Smooth muscle cell of the coronary artery (primary cell): Measurements from ENCODE around the gene ARHGEF11. TPM values are rescaled to one million over a fixed set of nuclear protein-coding genes. Genes with fewer than 3 reads are reported as not detected.

ENCODE experiments used
- total RNA-seq: library from RNA; depleted of rRNA; stranded (reverse); fragments of >200 nt; gene quantifications from 2 replicates; pipeline ENCODE4 v1.2.3, GENCODE V29; 2014; ENCODE audit warnings: low replicate concordance

Gene ARHGEF11
- 19.8 and 24.9 TPM in 2 replicates for total RNA-seq

GRCh38 chr1:157045250-157046218, at the start of gene ARHGEF11:
Gene ARHGEF11 (minus strand): TSS chr1:157045742. CDS start chr1:157044330, 1,412 bp downstream.

DNA sequence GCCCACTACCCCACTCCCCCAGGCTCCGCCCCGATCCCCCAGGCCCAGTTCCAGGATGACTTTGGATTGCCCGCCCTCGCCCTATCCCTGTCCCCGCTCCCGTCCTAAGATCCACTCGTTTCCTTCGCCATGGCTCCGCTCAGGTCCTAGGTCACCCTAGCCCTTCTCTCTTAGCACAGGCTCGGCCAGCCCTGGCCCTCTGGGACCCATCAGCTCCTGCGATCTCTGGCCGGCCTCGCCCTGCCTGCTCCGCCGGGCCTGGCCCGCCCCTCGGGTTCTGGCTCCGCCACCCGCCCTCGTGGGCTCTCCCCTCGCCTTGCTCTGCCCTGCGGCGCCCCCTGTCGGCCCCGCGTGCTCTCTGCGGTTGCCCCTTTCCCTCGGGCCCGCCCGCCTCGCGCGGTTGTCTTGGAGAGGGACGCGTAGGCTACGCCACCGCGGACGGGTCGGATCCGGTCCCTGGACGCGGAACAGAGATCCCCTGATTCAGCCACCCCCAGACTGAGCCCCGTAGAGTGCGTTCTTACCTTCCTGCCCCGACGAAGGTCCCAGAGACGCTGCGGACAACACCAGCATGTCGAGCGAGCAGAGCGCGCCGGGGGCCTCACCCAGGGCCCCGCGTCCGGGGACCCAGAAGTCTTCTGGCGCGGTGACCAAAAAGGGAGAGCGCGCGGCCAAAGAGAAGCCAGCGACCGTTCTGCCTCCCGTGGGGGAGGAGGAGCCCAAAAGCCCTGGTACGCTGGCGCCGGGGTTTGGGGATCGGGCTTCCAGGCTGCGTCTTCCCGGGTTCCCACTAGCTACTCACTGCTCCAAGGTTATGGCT, 125.1 kb downstream of the ARHGEF11 start, which contains the start of gene LRRC71:
Gene LRRC71 (plus strand): TSS at position 400 of the 820 bp plus-strand sequence. CDS start 172 bp downstream, at position 572.

DNA sequence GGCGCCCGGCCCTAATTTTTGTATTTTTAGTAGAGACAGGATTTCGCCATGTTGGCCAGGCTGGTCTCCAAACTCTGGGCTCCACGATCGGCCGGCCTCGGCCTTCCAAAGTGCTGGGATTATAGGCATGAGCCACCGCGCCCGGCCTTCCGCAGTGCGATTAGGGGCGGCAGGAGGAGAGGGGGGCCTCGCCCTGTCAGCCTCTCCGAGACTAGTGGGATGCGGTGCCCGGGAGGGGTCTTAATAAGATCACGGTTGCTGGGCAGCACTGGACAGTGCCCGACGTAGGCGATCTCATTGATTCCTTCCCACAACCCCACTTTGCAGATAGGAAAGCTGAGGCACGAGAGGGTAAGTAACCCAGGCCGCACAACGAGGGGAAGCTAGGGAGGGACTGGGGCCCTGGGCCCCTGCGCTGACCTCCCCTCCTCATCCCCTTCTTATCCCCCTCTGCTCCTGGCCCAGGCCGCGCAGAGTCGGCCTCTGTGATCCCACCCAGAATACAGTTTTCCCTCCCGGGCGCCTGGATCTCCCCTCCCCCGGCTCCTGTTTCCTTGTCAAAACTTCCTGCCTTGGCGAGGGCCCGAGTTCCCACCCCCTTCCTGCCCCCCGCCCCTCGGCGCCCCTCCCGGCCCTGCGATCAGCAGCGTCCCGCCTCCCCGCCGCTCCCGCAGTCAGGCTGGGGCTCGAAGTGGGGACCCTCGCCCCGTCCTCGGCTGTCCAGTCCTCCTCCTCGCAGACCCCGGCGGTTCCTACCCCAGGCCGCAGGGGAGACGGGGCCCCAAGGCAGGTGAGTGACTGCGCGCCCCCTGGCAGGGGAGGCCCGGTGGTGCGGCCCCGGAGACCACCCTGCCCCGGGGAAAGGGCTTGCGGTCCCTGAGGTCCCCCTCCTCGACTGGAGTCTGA, 152.2 kb downstream of the ARHGEF11 start, which contains the start of gene PEAR1:
Gene PEAR1 (plus strand): TSS at position 671 of the 906 bp plus-strand sequence. CDS start 10,209 bp downstream, outside the sequence.

Other genes with a start within 250 kb of the ARHGEF11 start
- 0.30 TPM in 1 of 2 replicates, not detected in the other for gene SH2D2A, start 228.9 kb downstream of the ARHGEF11 start, total RNA-seq
- gene INSRR, start 186.6 kb downstream of the ARHGEF11 start, total RNA-seq: under 0.01 TPM in 1 of 2 replicates, not detected in the other
- 0.08 and 0.12 TPM in 2 replicates for gene NTRK1, start 184.9 kb downstream of the ARHGEF11 start, total RNA-seq
- gene PEAR1, start 152.0 kb downstream of the ARHGEF11 start, total RNA-seq: 1.8 and 6.8 TPM in 2 replicates
- 0.08 TPM in 1 of 2 replicates, not detected in the other for gene LRRC71, start 125.1 kb downstream of the ARHGEF11 start, total RNA-seq
- gene ETV3L, start 54.1 kb upstream of the ARHGEF11 start, total RNA-seq: not detected in 2 replicates
- gene ETV3, start 92.7 kb upstream of the ARHGEF11 start, total RNA-seq: 11.0 and 13.5 TPM in 2 replicates